HG03342 (cell line): ENCODE data around the gene LARP6.
"Not testable (repeated sequence)": the region's sequence is repeated elsewhere in the genome, so short reads cannot be mapped to it uniquely, and the experiment has no call there.

Source experiments
- ATAC-seq: cut with Tn5 transposase; IDR thresholded peaks from one replicate; pipeline ENCODE4 v1.9.1; 2021; ENCODE audit warnings: mild to moderate bottlenecking, moderate library complexity; ENCODE audit not compliant: unreplicated experiment

Gene LARP6

GRCh38 chr15:70853973-70854665 lies at the start of gene LARP6:
TSS of gene LARP6 (minus strand) at chr15:70854157. CDS start at chr15:70854088, 69 bp downstream.
- no peak for ATAC-seq

- no peak for ATAC-seq
These were observed 48.1 kb upstream of the LARP6 start for GRCh38 chr15:70902107-70902506.

- ATAC-seq: peak; percentile 26
These were observed 39.1 kb upstream of the LARP6 start for GRCh38 chr15:70892912-70893560.

- peak; percentile 80 for ATAC-seq
These were observed 38.3 kb upstream of the LARP6 start, which contains the start of the genes LRRC49 and THAP10 for GRCh38 chr15:70892002-70892911. TSS of gene LRRC49 (plus strand) at chr15:70892826. CDS start at chr15:70892895, 69 bp downstream. TSS of gene THAP10 (minus strand) at chr15:70892433. CDS start at chr15:70892272, 161 bp downstream.

- no peak for ATAC-seq
These were observed 28.4 kb upstream of the LARP6 start for GRCh38 chr15:70882361-70882760.

GRCh38 chr15:70880781-70881180 lies 26.8 kb upstream of the LARP6 start:
- no peak for ATAC-seq

- no peak for ATAC-seq
These were observed 25.4 kb upstream of the LARP6 start for GRCh38 chr15:70879401-70879800.

- no peak for ATAC-seq
These were observed 22.7 kb upstream of the LARP6 start for GRCh38 chr15:70876683-70877082.

- no peak for ATAC-seq
These were observed 22.1 kb upstream of the LARP6 start for GRCh38 chr15:70876011-70876410.

- ATAC-seq: no peak
These were observed 21.2 kb upstream of the LARP6 start for GRCh38 chr15:70875001-70875782.

GRCh38 chr15:70873232-70874054 lies 19.5 kb upstream of the LARP6 start:
- ATAC-seq: no peak

- not testable (repeated sequence) for ATAC-seq
These were observed 17.5 kb upstream of the LARP6 start for GRCh38 chr15:70871490-70871889.

- no peak for ATAC-seq
These were observed 16.1 kb upstream of the LARP6 start for GRCh38 chr15:70870051-70870450.

GRCh38 chr15:70869346-70869745 lies 15.4 kb upstream of the LARP6 start:
- no peak for ATAC-seq

- ATAC-seq: no peak
These were observed 14.0 kb upstream of the LARP6 start for GRCh38 chr15:70867911-70868467.

GRCh38 chr15:70866982-70867641 lies 13.2 kb upstream of the LARP6 start:
- ATAC-seq: no peak

GRCh38 chr15:70863450-70864218 lies 9.7 kb upstream of the LARP6 start:
- no peak for ATAC-seq

- no peak for ATAC-seq
These were observed 6.0 kb upstream of the LARP6 start for GRCh38 chr15:70859998-70860397.
